RWPE1 (cell line): ENCODE measurements around the gene FUT3.
"Not testable (repeated sequence)": the region's sequence is repeated elsewhere in the genome, so short reads cannot be mapped to it uniquely, and the experiment has no call there.

Experiments used
- CTCF ChIA-PET: fragments of 350-600 bp; sonication (Branson Sonifier 250); formaldehyde crosslinking; extraction: SDS; loops from one replicate; lab custom pipeline; 2021; lab: Yijun Ruan, JAX
- POLR2A ChIA-PET: fragments of 400-600 bp; formaldehyde crosslinking; extraction: SDS; loops from one replicate; lab custom pipeline; 2020; ENCODE audit warnings: antibody characterized with exemption; ENCODE audit not compliant: low non-redundant PET; lab: Yijun Ruan, JAX
- DNase-seq: peaks from one replicate; pipeline ENCODE4 v3.0.0; 2012; ENCODE audit warnings: low spot score
- H3K27ac ChIP-seq: fragments of 450-650 bp; 2 replicates; pipeline ENCODE4 v1.5.1; 2017
- TF ChIP-seq, protein P1 (sequence below): fragments of 450-650 bp; conservative IDR thresholded peaks from 2 replicates; pipeline ENCODE4 v1.5.1; 2017; ENCODE audit warnings: low read depth, mild to moderate bottlenecking

Gene FUT3

DNA sequence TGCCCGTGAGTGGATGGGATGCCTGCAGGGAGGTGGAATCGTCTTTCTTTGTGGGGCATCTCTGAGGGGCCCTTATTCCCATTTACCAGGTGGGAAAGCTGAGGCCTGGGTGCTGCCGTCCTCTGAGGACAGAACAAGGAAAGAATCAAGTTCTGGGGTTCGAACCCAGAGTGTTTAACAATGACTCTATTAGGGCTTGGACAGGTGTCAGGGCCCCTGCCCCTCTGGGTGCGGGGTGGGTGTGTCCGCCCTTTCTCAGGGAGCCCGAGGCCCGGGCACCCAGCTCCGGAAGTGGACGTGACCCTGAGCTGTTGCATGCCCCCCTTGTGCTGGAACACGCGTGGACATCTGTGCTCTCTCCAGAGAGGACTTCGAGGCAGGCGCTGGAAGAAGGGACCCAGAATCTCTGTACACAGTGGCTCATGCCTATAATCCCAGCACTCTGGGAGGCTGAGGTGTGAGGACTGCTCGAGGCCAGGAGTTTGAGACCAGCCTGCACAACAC lies 41.6 kb upstream of the FUT3 start:
- DNase-seq: no peak
- H3K27ac ChIP-seq: peak overlapping the region; percentile 84
- TF ChIP-seq, protein P1, sequence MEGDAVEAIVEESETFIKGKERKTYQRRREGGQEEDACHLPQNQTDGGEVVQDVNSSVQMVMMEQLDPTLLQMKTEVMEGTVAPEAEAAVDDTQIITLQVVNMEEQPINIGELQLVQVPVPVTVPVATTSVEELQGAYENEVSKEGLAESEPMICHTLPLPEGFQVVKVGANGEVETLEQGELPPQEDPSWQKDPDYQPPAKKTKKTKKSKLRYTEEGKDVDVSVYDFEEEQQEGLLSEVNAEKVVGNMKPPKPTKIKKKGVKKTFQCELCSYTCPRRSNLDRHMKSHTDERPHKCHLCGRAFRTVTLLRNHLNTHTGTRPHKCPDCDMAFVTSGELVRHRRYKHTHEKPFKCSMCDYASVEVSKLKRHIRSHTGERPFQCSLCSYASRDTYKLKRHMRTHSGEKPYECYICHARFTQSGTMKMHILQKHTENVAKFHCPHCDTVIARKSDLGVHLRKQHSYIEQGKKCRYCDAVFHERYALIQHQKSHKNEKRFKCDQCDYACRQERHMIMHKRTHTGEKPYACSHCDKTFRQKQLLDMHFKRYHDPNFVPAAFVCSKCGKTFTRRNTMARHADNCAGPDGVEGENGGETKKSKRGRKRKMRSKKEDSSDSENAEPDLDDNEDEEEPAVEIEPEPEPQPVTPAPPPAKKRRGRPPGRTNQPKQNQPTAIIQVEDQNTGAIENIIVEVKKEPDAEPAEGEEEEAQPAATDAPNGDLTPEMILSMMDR: no peak
- CTCF ChIA-PET: interaction anchor here (0.5 to 2.4 kb wide), 2 partner anchors 89 to 97 kb away, joined by 3 to 15 read pairs; no protein-coding TSS in a partner anchor
- POLR2A ChIA-PET: interaction anchor here (0.6 kb wide), 1 partner anchor 121 kb away, joined by 3 read pairs; no protein-coding TSS in a partner anchor

DNA sequence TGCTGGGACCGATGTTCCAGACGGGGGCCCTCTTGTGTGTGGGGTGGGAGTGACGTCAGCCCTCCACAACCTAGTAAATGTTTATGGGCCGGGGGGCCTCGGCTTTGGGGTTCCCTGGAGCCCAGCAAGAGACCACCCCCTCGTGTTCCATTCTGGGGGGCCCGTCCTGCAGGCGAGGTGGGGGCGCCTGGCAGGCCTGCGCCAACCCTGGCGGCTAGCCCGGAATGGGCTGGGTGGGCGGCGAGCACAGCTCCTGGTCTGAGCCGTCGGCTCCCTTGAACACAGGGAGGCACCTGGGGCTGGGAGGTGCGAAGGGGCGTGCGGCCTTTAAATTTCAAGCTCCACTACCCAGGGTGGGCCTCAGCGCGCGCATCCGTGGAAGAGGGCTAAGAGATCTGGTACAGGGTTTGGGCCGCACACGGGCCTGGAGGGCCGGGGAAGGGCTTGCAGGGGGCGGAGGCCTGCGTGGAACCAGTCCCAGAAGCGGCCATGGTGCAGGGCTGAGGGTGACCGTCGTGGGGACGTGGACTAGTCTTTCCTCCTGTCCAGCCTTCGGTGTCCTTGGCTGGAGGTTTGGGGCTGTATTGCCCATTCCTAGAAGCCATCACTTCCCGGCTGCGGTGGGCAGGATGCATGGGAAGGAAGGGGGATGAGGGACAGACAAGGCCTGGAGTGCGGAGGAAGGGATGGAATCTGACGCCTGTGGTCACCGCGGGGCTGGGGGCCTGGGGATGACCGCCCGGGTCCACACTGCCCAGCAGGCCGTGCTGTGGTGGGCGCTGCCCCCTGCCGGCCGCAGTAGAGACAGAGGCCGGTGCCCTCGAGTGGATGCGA lies 40.9 kb upstream of the FUT3 start:
- CTCF ChIA-PET: interaction anchor here (2.4 kb wide), 1 partner anchor 88 kb away, joined by 15 read pairs; no protein-coding TSS in a partner anchor
- H3K27ac ChIP-seq: peak overlapping the region; percentile 84; the same call in 1 of the 2 replicates
- POLR2A ChIA-PET: interaction anchor here (0.7 kb wide), 1 partner anchor 11 kb away, joined by 3 read pairs; the partner anchor contains the start of gene NDUFA11
- no peak for DNase-seq
- TF ChIP-seq, protein P1: 0 out of 2 replicates have a peak, but pooled peaks have one; percentile 20

DNA sequence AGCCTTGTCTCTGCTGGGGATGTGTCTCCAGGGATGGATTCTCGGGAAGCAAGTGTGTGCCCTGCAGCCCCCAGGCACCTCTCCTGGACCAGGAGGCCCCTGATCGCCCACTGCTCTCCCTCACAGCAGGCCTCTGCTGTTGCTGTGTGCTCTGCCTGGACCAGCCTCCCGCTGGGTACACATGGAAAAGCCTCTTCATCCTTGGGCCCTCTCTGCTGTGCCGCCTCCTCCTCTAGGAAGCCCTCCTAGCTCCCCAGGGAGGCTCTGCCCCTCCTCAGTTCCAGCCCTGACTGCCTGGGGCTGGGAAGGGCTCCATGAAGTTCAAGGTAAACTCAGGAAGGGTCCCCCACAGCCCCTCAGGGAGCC lies 40.3 kb upstream of the FUT3 start:
- H3K27ac ChIP-seq: no peak overlapping the region
- DNase-seq: no peak
- POLR2A ChIA-PET: interaction anchor here (0.7 kb wide), 1 partner anchor 12 kb away, joined by 3 read pairs; the partner anchor contains the start of gene NDUFA11
- CTCF ChIA-PET: interaction anchor here (0.7 to 2.4 kb wide), 3 partner anchors 86 to 88 kb away, joined by 3 to 15 read pairs (median 9); no protein-coding TSS in a partner anchor
- TF ChIP-seq, protein P1: no peak

DNA sequence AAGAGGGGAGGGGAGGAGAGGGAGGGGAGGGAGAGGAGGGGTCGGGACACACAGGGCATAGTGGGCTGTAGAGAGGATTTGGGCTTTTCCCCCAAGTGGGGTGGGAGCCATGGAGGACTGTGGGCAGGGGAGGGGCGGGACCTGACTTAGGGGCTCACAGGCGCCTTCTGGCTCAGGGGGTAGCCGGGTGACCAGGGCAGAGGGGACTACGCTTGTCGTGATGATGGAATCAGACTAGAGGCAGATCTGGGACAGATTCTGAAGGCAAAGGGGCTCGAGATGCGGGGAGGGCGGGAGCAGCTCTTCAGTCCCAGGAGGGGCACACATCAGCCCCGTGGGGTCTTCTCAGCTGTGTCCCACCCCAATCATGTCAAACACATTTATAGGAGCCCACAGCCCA lies 38.9 kb upstream of the FUT3 start:
- no peak for DNase-seq
- TF ChIP-seq, protein P1: no peak
- H3K27ac ChIP-seq: no peak overlapping the region
- ChIA-PET POLR2A (no interaction called here), CTCF (interaction anchor here (2.2 kb wide), 1 partner anchor 86 kb away, joined by 9 read pairs; no protein-coding TSS in a partner anchor)

DNA sequence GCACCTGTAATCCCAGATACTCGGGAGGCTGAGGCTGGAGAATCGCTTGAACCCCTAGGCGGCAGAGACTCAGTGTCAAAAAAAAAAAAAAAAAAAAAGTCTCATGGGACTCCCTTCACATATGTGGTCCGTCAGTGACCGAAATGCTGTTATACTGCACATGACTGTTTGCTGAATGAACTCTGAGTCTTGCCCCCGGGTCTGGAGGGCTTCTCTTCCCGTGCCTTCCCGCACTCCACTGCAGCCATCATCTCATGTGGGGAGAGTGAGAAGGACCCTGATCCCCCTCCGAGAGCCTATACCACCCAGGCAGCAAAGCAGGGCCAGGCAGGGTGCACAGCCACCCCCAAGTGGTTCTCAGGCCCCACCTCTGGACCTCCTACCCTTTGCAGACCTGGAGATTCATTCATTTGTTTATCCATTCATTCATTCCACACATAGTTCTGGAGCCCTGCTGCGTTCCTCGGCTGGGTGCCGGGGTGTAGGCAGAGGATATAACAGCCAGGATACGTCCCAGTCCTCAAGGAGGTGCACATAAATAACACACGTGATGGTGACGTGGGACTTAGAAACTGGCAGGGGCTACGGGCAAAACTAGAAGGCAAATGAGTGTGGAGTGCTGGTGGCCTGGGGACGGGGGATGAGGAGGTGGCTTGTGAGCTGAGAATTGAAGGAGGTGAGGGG lies 38.2 kb upstream of the FUT3 start:
- DNase-seq: no peak
- TF ChIP-seq, protein P1: no peak
- POLR2A ChIA-PET: no interaction called here
- H3K27ac ChIP-seq: no peak overlapping the region
- CTCF ChIA-PET: interaction anchor here (0.6 to 2.2 kb wide), 2 partner anchors 83 to 85 kb away, joined by 4 to 9 read pairs; no protein-coding TSS in a partner anchor

DNA sequence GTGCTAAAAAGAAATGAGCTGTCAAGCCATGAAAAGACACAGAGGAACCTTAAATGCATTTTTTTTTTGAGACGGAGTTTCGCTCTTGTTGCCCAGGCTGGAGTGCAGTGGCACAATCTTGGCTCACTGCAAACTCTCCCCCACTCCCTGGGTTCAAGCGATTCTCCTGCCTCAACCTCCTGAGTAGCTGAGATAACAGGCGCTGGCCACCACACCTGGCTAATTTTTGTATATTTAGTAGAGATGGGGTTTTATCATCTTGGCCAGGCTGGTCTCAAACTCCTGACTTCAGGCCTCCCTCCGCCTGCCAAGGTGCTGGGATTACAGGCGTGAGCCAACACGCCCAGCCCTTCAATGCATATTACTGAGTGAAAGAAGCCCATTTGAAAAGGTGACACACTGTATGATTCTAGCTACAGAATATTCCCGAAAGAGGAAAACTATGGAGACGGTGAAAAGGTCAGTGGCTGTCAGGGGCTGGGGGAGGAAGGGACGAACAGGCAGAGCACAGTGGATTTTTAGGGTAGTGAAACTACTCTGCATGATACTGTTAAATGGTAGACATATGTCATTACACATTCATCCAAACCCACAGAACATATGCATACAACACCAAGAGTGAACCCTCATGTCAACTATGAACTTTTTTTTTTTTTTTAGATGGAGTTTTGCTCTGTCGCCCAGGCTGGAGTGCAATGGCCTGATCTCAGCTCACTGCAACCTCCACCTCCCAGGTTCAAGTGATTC lies 33.0 kb upstream of the FUT3 start:
- not testable (repeated sequence) for DNase-seq, H3K27ac ChIP-seq
- ChIA-PET CTCF (interaction anchor here (0.7 to 0.8 kb wide), 2 partner anchors 26 to 78 kb away, joined by 4 to 5 read pairs; no protein-coding TSS in a partner anchor), POLR2A (interaction anchor here (0.8 kb wide), 1 partner anchor 12 kb away, joined by 5 read pairs; no protein-coding TSS in a partner anchor)

DNA sequence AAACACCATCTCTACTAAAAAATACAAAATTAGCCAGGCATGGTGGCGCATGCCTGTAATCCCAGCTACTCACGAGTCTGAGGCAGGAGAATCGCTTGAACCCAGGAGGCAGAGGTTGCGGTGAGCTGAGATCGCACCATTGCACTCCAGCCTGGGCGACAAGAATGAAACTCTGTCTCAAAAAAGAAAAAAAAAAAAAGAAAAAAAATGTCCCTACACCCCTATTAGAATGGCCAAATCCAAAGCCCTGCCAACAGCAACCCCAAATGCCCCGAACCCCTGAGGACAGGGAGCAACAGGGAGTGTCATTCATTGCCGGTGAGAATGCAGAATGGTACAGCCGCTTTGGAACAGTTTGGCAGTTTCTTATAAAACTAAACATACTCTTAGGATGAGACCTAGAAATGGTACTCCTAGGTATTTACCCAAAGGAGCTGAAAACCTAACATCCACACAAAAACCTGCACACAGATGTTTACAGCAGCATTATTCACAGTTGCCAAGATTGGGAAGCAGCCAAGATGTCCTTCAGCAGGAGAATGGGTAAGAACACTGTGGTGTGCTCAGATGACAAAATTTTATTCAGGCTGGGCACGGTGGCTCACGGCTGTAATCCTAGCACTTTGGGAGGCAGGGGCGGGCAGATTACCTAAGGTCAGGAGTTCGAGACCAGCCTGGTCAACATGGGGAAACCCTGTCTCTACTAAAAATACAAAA lies 32.1 kb upstream of the FUT3 start:
- DNase-seq, CTCF ChIA-PET, H3K27ac ChIP-seq, POLR2A ChIA-PET: not testable (repeated sequence)
